Measurements from ENCODE around the gene CEACAM19. TPM values are rescaled to one million over a fixed set of nuclear protein-coding genes. Genes with fewer than 3 reads are reported as not detected.
"Not testable (repeated sequence)": the region's sequence is repeated elsewhere in the genome, so short reads cannot be mapped to it uniquely, and the experiment has no call there.

Gene CEACAM19
- total and polyA plus RNA-seq, 8 donors, result 2.4 to 27.7 (median 5.3) TPM

DNA sequence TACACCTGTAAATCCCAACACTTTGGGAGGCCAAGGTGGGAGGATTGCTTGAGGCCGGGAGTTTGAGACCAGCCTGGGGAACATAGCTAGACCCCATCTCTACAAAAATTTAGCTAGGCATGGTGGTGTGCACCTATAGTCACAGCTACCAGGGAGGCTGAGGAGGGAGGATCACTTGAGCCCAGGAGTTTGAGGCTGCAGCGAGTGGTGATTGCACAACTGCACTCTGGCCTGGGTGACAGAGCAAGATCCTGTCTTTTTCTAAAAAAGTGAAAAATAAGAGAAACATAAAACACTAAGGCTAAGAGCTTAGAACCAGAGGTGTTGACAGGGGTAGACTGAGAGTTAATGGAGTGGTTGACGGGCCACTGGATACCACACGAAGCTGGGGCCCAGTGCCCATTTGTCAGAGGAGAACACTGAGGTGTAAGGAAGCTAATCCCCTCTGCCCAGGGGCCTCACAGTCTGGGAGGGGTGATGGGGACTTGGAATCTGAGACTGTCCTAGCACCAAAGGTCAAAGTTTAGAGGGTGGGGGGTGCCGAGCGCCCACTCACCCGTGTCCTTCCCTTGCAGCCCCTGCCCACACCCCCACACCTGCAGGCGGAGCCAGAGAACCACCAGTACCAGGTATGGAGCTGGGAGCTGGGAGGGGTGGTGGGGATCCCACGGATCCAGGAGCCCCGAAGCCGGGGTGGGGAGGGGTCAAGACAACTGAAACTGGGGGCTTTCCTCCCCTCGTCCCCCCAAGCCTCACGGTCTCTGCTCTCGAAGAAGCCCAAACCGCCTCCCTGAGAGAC is 10.9 kb downstream of the CEACAM19 start:
- no peak overlapping the region for H3K4me3 ChIP-seq
- FAIRE-seq, result no peak
- no peaks in the 10 kb centered on the region for H3K27me3 ChIP-seq
- intact Hi-C loops (cut with DNase I), result loop anchor here in 2 of 3 donors (10.0 kb wide), 2 partner anchors 93 to 153 kb away; partner anchors contain the start of gene CBLC (in 1 of the 2)
- TF ChIP-seq, protein P1, sequence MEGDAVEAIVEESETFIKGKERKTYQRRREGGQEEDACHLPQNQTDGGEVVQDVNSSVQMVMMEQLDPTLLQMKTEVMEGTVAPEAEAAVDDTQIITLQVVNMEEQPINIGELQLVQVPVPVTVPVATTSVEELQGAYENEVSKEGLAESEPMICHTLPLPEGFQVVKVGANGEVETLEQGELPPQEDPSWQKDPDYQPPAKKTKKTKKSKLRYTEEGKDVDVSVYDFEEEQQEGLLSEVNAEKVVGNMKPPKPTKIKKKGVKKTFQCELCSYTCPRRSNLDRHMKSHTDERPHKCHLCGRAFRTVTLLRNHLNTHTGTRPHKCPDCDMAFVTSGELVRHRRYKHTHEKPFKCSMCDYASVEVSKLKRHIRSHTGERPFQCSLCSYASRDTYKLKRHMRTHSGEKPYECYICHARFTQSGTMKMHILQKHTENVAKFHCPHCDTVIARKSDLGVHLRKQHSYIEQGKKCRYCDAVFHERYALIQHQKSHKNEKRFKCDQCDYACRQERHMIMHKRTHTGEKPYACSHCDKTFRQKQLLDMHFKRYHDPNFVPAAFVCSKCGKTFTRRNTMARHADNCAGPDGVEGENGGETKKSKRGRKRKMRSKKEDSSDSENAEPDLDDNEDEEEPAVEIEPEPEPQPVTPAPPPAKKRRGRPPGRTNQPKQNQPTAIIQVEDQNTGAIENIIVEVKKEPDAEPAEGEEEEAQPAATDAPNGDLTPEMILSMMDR (IDR thresholded peaks at IDR 0.05), result no peak
- H3K27ac ChIP-seq, result no peak overlapping the region
- no peaks in the 10 kb centered on the region for H3K9me3 ChIP-seq
- peaks cover 0 to 8% (median 0%) of the 10 kb centered on the region in 3 donors for H3K4me1 ChIP-seq
- no peaks in the 10 kb centered on the region for H3K36me3 ChIP-seq
- WGBS, 2 donors, result 85 to 92% methylated on average over 15 of the region's 15 CpGs
- DNase-seq, result peak in 1 of 6 donors; percentile 40
- ATAC-seq, result no peak

DNA sequence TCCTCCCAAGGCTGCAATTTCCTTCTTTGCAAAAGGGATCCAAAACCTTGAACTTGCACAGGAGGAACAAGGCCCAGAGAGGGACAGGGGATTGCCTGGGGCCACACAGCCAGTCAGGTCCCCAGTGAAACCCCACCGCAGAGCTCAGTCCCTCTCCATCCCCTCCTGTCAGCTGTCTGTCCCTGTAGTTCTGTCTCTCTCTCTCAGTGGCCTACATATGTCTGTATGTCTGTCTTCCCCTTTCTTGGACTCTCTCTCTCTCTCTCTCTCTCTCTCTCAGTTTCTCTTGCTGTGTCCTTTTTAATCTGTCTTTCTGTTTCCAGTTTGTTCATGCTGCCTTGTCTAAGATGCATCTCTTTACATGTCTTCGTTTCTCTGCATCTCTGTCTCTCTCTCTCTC is 11.5 kb downstream of the CEACAM19 start:
- DNase-seq, result no peak
- no peaks in the 10 kb centered on the region for H3K36me3 ChIP-seq
- TF ChIP-seq, protein P1 (IDR thresholded peaks at IDR 0.05), result no peak
- H3K27ac ChIP-seq, result no peak overlapping the region
- ATAC-seq, result no peak
- H3K4me1 ChIP-seq, result peaks cover 0 to 8% (median 0%) of the 10 kb centered on the region in 3 donors
- no peak overlapping the region for H3K4me3 ChIP-seq
- H3K9me3 ChIP-seq, result no peaks in the 10 kb centered on the region
- WGBS, 2 donors, result 91 to 92% methylated on average over 2 of the region's 2 CpGs
- intact Hi-C loops (cut with DNase I), result loop anchor here in 2 of 3 donors (10.0 kb wide), 2 partner anchors 92 to 152 kb away; partner anchors contain the start of gene CBLC (in 1 of the 2)
- no peaks in the 10 kb centered on the region for H3K27me3 ChIP-seq
- FAIRE-seq, result no peak

DNA sequence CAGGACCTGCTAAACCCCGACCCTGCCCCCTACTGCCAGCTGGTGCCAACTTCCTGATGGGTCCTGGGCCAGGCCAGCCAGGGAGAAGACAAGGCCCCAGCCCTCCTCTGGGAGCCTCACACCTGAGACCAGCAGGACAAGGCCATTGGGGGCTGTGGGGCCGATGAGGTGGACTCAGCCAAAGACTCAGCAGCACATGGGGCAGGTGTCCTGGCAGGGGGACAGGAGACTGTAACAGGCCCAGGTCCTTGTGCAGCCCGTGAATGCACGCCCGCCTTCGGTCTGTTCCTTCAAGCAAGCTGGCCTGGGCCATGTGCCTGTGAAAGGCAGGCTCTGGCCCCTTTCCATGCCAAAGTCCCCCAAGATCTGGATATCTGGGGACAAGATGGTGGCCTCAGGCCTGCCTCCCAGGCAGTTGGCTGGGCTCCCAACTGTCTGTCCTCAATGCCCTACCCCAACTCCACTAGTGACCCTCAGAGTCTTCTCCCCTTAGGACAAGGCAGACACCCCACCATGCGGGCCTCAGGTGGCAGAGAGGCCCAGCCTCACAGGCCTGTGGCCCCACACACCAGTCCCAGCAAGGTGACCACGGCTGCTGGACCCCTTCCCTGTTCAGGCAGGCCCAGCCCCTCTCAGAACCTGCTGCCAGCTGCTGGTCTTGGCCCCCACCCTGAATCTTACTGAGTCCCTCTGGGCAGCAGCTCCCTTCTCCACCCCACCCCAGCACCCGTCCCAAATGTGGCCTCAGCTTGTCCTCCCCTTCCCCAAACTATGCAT is 12.3 kb downstream of the CEACAM19 start:
- DNase-seq, result peak in 5 of 6 donors; percentile 47 to 78 (median 59)
- Histone ChIP-seq H3K9me3 (no peaks in the 10 kb centered on the region), H3K4me1 (peaks cover 0 to 8% (median 0%) of the 10 kb centered on the region in 3 donors), H3K27ac (peak overlapping the region in 1 of 4 donors; percentile 48), H3K36me3 (no peaks in the 10 kb centered on the region), H3K27me3 (no peaks in the 10 kb centered on the region), H3K4me3 (no peak overlapping the region)
- peak; percentile 64 to 87 (median 70) for ATAC-seq
- intact Hi-C loops (cut with DNase I), result loop anchor here in 2 of 3 donors (10.0 kb wide), 2 partner anchors 91 to 151 kb away; partner anchors contain the start of gene CBLC (in 1 of the 2)
- no peak for FAIRE-seq
- 62 to 64% methylated on average over 9 of the region's 9 CpGs for WGBS, 2 donors
- TF ChIP-seq, protein P1 (IDR thresholded peaks at IDR 0.05), result no peak

DNA sequence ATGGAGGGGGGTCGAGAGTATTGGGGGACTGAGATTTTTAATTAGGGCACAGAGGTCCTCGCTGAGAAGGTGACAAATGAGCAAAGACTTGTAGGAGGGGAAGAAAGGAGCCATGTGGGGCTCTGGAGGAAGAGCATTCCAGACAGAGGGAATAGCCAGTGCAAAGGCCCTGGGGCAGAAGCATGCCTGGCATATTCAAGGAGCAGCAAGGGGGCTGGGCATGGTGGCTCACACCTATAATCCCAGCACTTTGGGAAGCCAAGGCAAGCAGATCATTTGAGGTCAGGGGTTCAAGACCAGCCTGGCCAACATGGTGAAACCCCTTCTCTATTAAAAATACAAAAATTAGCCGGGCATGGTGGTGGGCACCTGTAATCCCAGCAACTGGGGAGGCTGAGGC is 13.1 kb downstream of the CEACAM19 start:
- intact Hi-C loops (cut with DNase I), result loop anchor here in 2 of 3 donors (10.0 kb wide), 2 partner anchors 90 to 150 kb away; partner anchors contain the start of gene CBLC (in 1 of the 2)
- not testable (repeated sequence) for H3K9me3 ChIP-seq, H3K27me3 ChIP-seq, H3K4me1 ChIP-seq, H3K27ac ChIP-seq, FAIRE-seq, DNase-seq, H3K36me3 ChIP-seq, ATAC-seq, H3K4me3 ChIP-seq
- WGBS, 2 donors, result 88 to 90% methylated on average over 3 of the region's 3 CpGs
